ENCODE data around the gene RFLNA.
"Not testable (repeated sequence)": the region's sequence is repeated elsewhere in the genome, so short reads cannot be mapped to it uniquely, and the experiment has no call there.

The RFLNA gene

GRCh38 chr12:124284368-124284767 is 10.5 kb upstream of the RFLNA start:
- DNase-seq: no peak

GRCh38 chr12:124286414-124286813 is 8.5 kb upstream of the RFLNA start:
- DNase-seq: no peak

DNA sequence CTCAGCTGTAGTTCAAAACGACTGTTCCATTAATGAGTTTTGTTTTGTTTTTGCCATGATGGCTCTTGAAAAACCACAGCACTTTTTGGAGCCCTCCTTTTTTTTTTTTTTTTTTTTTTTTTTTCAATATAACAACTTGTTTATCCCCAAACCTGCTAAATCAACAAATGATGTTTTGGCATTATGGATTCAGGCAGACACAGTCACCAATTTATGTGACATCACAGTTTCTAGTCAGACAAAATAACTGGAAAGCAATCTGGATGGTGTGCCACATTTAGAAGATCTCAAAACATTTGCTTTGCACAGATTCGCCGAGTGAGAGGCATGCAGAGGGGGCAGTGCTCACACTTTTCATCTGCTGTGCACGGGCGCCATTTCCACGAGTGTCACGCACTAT is 7.9 kb upstream of the RFLNA start:
- DNase-seq: no peak

DNA sequence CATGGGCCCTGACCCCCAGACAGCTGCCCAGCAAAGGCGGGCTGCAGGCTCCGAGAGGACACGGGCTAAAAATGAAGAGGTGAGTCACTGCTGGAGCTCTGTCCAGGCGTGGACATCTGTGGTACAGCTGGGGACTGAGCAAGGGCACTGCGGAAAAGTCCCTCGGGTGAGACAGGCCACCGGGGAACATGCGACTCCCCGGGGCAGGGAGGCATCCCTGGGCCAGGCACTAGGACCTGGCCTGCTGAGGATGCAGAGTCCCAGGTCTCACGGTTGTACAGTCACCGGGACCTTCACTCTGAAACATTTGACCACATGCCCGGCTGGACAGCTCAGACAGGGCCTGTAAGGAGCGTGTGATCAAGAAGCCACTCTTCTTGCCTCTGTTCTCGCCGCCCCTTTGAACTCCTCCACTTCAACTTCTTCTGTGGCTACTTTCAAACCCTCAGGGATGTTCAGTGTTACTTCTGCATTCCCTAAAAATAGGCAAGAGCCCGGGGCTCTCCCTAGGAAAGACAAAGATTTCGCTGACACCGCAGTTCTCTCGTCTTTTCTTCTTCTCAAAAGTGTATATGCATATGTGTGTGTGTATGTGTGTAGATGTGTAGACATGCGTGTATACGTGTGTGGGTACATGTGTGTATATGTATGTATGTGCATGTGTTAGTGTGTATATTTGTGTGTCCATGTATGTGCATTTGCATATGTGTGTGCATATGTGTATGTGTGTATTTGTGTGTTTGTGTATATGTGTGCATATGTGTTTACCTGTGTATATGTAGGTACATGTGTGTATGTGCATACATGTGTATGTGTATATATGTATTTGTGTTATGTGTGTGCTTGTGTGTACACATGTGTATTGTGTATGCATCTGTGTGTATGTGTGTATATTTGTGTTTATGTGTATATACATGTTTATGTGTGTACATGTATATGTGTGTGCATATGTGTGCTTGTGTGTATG is 5.0 kb upstream of the RFLNA start:
- DNase-seq: no peak

DNA sequence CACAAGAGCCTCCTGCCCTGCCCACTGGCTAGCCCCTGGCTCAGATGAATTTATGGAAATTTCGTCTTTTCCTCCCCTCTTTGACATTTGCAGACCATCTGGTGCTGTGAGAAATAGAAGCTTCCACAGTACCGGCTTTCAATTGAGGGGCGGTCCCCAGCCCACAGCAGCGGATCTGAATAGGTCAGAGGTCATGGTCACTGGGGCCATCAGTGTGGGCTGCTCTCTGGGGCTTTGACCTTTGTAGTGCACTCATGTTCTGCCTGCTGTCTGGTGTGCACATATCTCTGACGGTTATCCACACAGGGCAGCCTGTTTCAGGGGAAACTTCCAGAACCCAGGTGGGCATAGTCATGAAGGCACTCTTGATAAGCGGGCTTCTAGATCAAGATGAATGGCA is 2.5 kb upstream of the RFLNA start:
- no peak for DNase-seq

- DNase-seq: no peak
These were observed 1.4 kb upstream of the RFLNA start for GRCh38 chr12:124293286-124294003.

DNA sequence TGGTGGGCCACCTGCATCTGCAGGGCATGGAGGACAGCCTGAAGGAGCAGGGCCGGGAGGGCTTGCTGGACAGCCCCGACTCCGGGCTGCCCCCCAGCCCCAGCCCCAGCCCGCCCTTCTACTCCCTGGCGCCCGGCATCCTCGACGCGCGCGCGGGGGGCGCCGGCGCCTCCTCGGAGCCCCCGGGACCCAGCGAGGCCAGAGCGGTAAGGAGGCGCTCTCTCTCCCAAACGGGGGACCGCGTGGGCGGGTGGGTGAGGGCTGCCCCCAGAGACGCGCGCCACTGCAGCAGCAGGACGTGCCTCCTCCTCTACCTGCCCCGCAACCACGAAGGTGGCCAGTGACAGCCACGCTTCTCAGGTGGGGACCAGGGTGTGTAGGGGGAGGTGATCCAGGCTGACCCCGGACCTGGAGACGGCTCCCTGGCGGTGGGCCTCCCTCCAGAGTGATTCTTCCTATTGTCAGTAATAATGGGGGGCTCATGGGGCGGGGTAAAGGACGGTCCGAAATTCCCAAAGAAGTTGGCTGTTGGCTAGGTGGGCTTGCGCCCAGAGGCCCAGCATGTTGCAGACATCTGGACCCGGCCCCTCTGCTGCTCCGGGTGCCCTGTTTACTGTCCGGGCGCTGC is 652 bp downstream of the RFLNA start:
- DNase-seq: peak; percentile 41

DNA sequence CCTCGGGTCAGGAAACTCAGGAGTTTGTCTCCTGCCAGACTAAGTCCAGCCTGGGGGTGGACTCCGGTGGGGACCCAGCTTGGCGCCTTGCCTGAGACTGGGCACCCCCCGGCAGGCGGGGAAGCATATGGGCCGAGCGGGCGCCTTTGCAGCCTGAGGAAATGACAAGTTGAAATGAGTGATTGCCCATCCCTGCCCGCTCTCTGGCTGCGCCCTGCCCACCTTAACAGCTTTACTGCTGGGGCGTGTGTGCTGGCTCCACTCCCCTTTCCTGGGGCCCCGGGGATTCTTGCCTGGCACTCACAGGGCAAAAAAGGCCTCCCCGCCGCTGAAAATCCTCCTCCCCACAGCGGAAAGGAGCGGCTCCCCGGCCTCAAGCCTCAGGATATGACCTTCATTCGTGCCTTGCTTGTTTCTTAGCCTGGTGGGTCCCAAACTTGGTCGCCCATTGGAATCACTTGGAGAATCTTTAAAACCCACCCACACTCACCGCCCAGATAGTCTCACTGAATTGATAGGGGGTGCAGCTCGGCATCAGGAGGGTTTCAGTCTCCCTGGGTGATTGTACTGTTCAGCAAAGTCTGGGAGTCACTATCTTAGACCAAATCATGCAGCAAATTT is 1.5 kb downstream of the RFLNA start:
- peak; percentile 68 for DNase-seq

GRCh38 chr12:124296916-124297351 is 2.0 kb downstream of the RFLNA start:
- no peak for DNase-seq

- no peak for DNase-seq
These were observed 2.5 kb downstream of the RFLNA start for GRCh38 chr12:124297389-124297788.

DNA sequence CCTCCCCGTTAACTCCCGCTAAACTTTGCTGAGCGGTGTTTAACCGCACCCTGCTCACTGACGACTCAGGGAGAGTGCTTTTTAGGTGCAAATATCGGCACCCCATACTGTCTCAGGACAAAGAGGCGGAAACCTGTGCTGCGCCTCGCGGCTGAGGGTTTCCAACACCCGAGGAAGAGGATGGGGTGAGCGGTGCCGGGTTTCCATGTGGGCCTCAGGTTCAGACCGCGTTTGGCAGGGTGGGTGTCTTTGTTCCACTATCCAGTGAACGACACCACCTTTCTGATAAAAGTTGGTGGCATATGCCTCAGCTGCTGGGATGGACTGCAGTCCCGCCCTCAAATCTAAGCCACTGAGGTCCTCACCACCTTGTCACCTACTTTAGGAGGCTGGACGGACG is 3.0 kb downstream of the RFLNA start:
- no peak for DNase-seq

DNA sequence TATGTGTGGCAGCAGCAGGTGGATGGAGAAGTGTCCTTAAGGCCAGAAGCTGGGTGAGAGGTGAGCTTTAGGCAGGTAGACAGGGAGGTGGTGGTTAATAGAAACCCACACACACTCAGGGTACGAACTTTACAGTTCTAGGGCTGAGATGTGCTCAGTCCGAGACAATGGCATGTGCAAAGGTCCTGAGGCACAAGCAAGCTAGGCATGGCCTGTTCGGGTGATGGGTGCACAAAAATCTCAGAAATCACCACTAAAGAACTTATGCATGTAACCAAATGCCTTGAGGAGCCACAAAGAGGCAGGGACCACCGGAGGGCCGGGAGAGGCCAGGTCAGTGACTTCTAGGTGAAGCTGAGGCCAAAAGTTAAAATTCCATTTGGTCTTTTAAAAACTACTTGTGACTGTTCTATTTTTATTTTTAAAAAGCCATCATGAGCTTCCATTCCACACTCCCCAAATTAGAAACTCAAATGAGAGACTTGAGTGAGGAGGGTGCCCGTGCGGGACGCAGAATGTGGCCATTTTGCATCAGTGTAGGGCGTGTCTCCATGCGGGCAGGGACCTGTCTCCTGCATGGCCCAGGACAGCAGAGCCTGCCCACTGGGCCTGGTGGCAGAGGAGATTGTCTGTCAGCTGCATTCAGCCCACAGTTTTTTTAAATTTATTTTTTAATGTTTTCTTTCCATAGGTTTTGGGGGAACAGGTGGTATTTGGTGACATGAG is 4.0 kb downstream of the RFLNA start:
- no peak for DNase-seq

DNA sequence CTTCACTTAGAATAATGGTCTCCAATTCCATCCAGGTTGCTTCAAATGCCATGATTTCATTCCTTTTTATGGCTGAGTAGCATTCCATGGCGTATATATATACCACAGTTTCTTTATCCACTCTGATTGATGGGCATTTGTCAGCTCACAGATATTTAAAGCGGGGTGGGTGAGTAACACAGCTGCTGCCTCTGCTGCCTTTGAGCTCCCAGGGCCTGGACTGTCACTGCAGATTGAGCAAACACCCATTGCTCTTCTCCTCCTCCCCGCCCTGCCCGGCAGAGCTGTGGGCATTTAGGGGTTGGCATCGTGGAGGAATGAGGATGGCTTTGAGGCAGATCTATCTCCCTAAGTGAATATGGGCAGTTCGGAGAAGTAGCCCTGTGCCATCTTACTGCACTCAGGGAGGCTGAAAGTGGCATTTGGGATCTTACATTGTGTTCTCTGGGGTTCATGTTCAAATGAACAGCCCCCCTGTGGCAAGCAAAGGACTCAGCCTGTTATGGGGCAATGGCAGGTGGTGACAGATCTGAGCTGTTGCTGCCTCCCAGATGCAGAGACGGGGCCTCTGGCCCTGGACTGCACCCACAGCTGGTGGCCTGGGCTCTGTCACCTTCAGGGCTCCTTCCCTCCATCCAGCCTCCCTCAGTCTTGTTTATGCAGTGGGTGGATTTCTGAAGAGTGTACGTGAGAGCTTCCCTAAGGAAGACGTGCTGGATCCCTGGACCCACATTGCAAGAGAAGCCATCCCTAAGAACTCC is 4.9 kb downstream of the RFLNA start:
- DNase-seq: no peak

- not testable (repeated sequence) for DNase-seq
These were observed 5.8 kb downstream of the RFLNA start for GRCh38 chr12:124300657-124301056.

- DNase-seq: no peak
These were observed 6.3 kb downstream of the RFLNA start for GRCh38 chr12:124301084-124301654.

DNA sequence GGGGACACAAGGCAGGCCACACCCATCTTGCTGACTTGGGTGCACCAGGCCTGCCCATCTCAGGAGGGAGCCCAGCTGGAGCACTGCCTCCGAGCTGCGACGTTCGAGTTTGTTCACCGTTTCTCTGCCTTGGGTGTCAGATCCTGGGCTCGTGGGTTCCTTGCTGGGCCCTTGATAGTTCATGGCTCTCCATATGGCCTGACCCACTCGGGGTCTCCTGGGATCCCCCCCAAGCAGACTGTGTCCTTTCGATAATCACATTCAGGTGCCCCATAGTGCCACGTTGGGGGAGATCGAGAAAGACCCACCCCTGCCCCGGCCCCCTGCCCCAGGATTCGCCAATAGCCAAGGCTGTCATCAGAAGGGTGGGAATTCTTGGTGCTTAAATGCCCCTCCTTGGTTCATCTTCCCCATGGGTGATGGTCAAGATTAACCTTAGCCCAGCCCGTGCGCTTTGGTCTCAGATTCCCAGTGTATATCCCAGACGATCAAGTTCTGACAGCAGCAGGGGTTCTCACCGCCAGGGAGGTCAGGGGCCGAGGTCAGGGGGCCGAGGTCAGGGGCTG is 7.4 kb downstream of the RFLNA start:
- no peak for DNase-seq

GRCh38 chr12:124302807-124303578 is 8.1 kb downstream of the RFLNA start:
- DNase-seq: no peak

- DNase-seq: no peak
These were observed 8.9 kb downstream of the RFLNA start for GRCh38 chr12:124303579-124304313.

DNA sequence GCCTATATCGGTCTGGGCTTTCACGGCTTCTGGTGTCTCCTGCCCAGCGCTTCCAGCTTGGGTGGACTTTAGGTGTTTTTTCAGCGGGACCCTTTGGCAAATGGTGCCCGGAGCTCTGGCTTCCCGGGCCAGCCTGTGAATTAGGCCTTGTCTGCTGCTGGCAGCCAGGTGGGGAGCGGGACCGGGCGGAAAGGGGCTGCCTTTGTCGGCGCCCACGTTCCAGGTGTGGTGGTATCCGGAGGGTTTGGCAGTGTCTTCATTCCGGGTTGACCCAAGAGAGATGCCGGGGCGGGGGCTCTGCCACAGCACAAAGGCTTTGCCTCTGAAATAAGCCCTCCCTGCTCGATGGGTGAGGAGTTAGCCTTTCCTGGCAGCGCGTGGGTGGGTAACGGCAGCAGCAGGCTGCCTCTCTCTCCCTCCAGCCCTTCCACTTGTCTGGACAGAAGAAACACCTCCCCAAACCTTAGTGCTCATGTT is 9.5 kb downstream of the RFLNA start:
- DNase-seq: no peak

All from femur (tissue), 1 donor.